GM21529 (cell line): ENCODE results near the gene SOCS4.
A peak's percentile ranks its signal among the peaks of the same experiment; 100 is the strongest.
"Not testable (repeated sequence)": the region's sequence is repeated elsewhere in the genome, so short reads cannot be mapped to it uniquely, and the experiment has no call there.

ENCODE experiments used
- ATAC-seq: cut with Tn5 transposase; IDR thresholded peaks from one replicate; pipeline ENCODE4 v1.9.1; 2021; ENCODE audit not compliant: unreplicated experiment

The SOCS4 gene

GRCh38 chr14:55051423-55052268, 24.6 kb downstream of the SOCS4 start, which contains the start of gene MAPK1IP1L:
Gene MAPK1IP1L, plus strand, starts transcription at chr14:55051647. Its CDS starts 10,037 bp downstream, at chr14:55061684.
- ATAC-seq = peak; percentile 91

- peak; percentile 11 for ATAC-seq
Measured at GRCh38 chr14:55052269-55052930, 25.4 kb downstream of the SOCS4 start.

GRCh38 chr14:55053018-55053417, 26.0 kb downstream of the SOCS4 start:
- ATAC-seq = no peak

- no peak for ATAC-seq
Measured at GRCh38 chr14:55053500-55053899, 26.5 kb downstream of the SOCS4 start.

- ATAC-seq = no peak
Measured at GRCh38 chr14:55054098-55054497, 27.1 kb downstream of the SOCS4 start.

- no peak for ATAC-seq
Measured at GRCh38 chr14:55057919-55058318, 30.9 kb downstream of the SOCS4 start.

GRCh38 chr14:55059333-55059732, 32.3 kb downstream of the SOCS4 start:
- no peak for ATAC-seq

GRCh38 chr14:55062517-55063351, 35.7 kb downstream of the SOCS4 start:
- no peak for ATAC-seq

- not testable (repeated sequence) for ATAC-seq
Measured at GRCh38 chr14:55064896-55065295, 37.9 kb downstream of the SOCS4 start.

- no peak for ATAC-seq
Measured at GRCh38 chr14:55065411-55065810, 38.4 kb downstream of the SOCS4 start.

- ATAC-seq = no peak
Measured at GRCh38 chr14:55066223-55066622, 39.2 kb downstream of the SOCS4 start.

GRCh38 chr14:55070981-55071411, 44.0 kb downstream of the SOCS4 start:
- no peak for ATAC-seq

GRCh38 chr14:55071870-55072640, 45.0 kb downstream of the SOCS4 start:
- peak; percentile 49 for ATAC-seq

- ATAC-seq = no peak
Measured at GRCh38 chr14:55073856-55074255, 46.8 kb downstream of the SOCS4 start.

- ATAC-seq = peak; percentile 48
Measured at GRCh38 chr14:55074662-55075061, 47.6 kb downstream of the SOCS4 start.

GRCh38 chr14:55075628-55076175, 48.7 kb downstream of the SOCS4 start:
- ATAC-seq = no peak

- no peak for ATAC-seq
Measured at GRCh38 chr14:55077170-55078151, 50.4 kb downstream of the SOCS4 start.

- not testable (repeated sequence) for ATAC-seq
Measured at GRCh38 chr14:55079961-55080360, 52.9 kb downstream of the SOCS4 start.
